ENCODE results near the gene IAPP.

DNA sequence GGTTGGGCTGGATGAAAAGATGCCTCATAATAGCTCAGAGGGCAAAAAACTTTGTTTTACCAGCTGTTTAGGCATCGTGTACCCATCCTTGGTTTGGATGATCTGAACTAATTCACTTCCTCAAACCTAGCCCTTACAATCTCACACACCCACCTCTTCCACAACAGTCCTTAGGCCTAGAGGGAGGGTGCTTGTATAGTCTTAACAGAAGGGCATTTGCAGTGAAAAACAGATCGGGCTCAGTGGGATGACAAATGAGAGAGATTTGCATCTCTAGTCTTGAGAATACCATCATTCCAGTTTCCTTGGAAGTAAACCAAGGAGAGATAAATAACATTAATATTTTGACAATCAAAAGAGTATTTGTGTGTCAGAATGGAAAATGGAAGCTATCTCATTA lies 49.0 kb upstream of the IAPP start:
- no peak for TF ChIP-seq CTCF (IDR thresholded peaks at IDR 0.05)
- no peak for TF ChIP-seq POLR2A (IDR thresholded peaks at IDR 0.05)
